A673 (cell line): Measurements from ENCODE around the gene CUEDC2. TPM values are rescaled to one million over a fixed set of nuclear protein-coding genes. Genes with fewer than 3 reads are reported as not detected.

Experiments used
- BruUV-seq: library from RNA; stranded (reverse); fragments of 400-500 nt; replicated peaks from 2 replicates; lab custom pipeline; 2021; lab: Mats Ljungman, UMichigan
- CTCF ChIA-PET: fragments of 300-600 bp; sonication (Branson Sonifier 250); formaldehyde crosslinking; loops from one replicate; lab custom pipeline; 2022; ENCODE audit warnings: antibody characterized with exemption; lab: Charles Lee
- POLR2A ChIA-PET: fragments of 300-600 bp; sonication (Branson Sonifier 250); formaldehyde crosslinking; loops from one replicate; lab custom pipeline; 2022; ENCODE audit warnings: antibody characterized with exemption; ENCODE audit not compliant: low non-redundant PET; lab: Charles Lee
- DNase-seq: peaks from one replicate; pipeline ENCODE4 v3.0.0-alpha.2; 2015; ENCODE audit warnings: low spot score
- H3K27ac ChIP-seq: fragments of 200-600 bp; sonication (generic); 2 replicates; pipeline ENCODE4 v1.5.1; 2016; ENCODE audit warnings: mixed run types, low read depth, mild to moderate bottlenecking, mixed read lengths, antibody characterized with exemption, low read length; ENCODE audit not compliant: poor library complexity, severe bottlenecking
- H3K27me3 ChIP-seq: fragments of 200-600 bp; sonication (generic); replicated peaks from 2 replicates; pipeline ENCODE4 v1.6.1; 2017; ENCODE audit warnings: mixed run types, low read depth, mild to moderate bottlenecking, mixed read lengths, antibody characterized with exemption, low read length; ENCODE audit not compliant: insufficient read depth, poor library complexity
- H3K36me3 ChIP-seq: fragments of 200-600 bp; sonication (generic); 2 replicates; pipeline ENCODE4 v1.6.1; 2016; ENCODE audit warnings: mixed run types, mild to moderate bottlenecking, mixed read lengths, antibody characterized with exemption, low read length; ENCODE audit not compliant: insufficient read depth, poor library complexity, severe bottlenecking
- H3K4me1 ChIP-seq: fragments of 200-600 bp; sonication (generic); 2 replicates; pipeline ENCODE4 v1.6.1; 2017; ENCODE audit warnings: mixed run types, mild to moderate bottlenecking, mixed read lengths, antibody characterized with exemption, low read length; ENCODE audit not compliant: insufficient read depth, poor library complexity, severe bottlenecking
- H3K4me3 ChIP-seq: fragments of 200-600 bp; sonication (generic); 2 replicates; pipeline ENCODE4 v1.5.1; 2016; ENCODE audit warnings: low read depth, mixed run types, mild to moderate bottlenecking, mixed read lengths, low read length; ENCODE audit not compliant: poor library complexity, severe bottlenecking
- H3K9me3 ChIP-seq: fragments of 200-600 bp; sonication (generic); 2 replicates; pipeline ENCODE4 v1.6.1; 2016; ENCODE audit warnings: mixed run types, low read depth, mild to moderate bottlenecking, mixed read lengths, antibody characterized with exemption, low read length; ENCODE audit not compliant: poor library complexity, severe bottlenecking
- EZH2 ChIP-seq: fragments of 200-600 bp; sonication (generic); IDR thresholded peaks from 2 replicates; pipeline ENCODE4 v1.6.1; 2017; ENCODE audit warnings: borderline replicate concordance, low read depth, mild to moderate bottlenecking, mixed read lengths, antibody characterized with exemption, low read length; ENCODE audit not compliant: poor library complexity, severe bottlenecking
- intact Hi-C: fragments of 100-400 bp; cut with micrococcal nuclease; formaldehyde crosslinking; loops from one replicate; pipeline ENCODE4 v1.10.0; 2022; ENCODE audit not compliant: unreplicated experiment
- total RNA-seq: library from RNA; stranded (reverse); gene quantifications from 2 replicates; pipeline ENCODE4 v1.2.3, GENCODE V29; 2021
- TF ChIP-seq, protein P1 (sequence below): fragments of 300-800, 200-600 bp; sonication (generic); conservative IDR thresholded peaks from 2 replicates; pipeline ENCODE4 v1.5.1; 2017; ENCODE audit warnings: low read depth, mild to moderate bottlenecking, antibody characterized with exemption, low read length, moderate library complexity, mixed read lengths

CUEDC2 gene
- total RNA-seq, 1 experiment from 2014 or later = 63.7 TPM

DNA sequence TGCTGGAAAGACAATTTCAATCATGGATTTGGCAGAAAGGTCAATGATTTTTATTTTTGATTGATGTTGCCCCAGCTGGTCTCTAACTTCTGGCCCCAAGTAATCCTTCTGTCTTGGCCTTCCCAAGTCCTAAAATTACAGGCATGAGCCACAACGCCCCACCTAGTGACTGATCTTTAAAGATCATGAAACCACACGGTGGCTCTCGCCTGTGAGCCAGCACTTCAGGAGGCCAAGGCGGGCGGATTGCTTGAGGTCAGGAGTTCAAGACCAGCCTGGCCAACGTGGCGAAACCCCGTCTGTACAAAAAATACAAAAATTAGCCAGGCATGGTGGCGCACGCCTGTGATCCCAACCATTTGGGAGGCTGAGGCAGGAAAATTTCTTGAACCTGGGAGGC, 31.6 kb upstream of the CUEDC2 start:
- no peaks in the 10 kb centered on the region for H3K27me3 ChIP-seq
- H3K4me3 ChIP-seq = no peak overlapping the region
- CTCF ChIA-PET = no interaction called here
- H3K36me3 ChIP-seq = no peaks in the 10 kb centered on the region
- BruUV-seq = no TSS peak
- no peak for DNase-seq
- no peaks in the 10 kb centered on the region for H3K9me3 ChIP-seq
- intact Hi-C loops = no loop called here
- peaks cover 6% of the 10 kb centered on the region for H3K4me1 ChIP-seq
- TF ChIP-seq, protein P1, sequence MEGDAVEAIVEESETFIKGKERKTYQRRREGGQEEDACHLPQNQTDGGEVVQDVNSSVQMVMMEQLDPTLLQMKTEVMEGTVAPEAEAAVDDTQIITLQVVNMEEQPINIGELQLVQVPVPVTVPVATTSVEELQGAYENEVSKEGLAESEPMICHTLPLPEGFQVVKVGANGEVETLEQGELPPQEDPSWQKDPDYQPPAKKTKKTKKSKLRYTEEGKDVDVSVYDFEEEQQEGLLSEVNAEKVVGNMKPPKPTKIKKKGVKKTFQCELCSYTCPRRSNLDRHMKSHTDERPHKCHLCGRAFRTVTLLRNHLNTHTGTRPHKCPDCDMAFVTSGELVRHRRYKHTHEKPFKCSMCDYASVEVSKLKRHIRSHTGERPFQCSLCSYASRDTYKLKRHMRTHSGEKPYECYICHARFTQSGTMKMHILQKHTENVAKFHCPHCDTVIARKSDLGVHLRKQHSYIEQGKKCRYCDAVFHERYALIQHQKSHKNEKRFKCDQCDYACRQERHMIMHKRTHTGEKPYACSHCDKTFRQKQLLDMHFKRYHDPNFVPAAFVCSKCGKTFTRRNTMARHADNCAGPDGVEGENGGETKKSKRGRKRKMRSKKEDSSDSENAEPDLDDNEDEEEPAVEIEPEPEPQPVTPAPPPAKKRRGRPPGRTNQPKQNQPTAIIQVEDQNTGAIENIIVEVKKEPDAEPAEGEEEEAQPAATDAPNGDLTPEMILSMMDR = no peak
- TF ChIP-seq EZH2 = no peak
- no peak overlapping the region for H3K27ac ChIP-seq
- POLR2A ChIA-PET = no interaction called here

DNA sequence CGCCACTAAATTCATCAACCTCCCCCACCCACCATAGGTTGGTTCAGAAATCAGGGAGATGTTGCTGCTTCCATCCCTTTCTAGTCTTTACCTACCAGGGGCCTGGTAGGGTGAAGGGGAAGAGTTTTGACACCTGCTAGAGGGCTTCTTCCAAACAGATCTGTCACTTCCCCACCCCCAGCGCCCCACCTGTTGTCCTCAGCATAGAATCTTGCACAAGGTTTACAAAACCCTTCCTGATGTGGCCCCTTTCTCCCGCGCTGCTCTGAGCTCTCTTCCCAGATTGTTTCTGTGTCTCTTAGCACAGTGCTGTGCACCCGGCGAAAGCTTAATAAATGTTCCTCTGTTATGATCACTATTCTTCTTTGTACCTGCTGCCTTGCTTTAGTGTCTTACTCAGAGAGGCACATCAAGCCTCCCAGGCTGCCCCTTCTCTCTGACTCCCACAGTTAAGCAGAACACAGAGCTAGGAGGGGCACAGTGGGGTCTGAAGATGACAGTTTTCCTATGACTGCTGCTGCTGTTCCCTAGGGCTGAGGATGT, 30.2 kb upstream of the CUEDC2 start:
- ChIA-PET CTCF (no interaction called here), POLR2A (no interaction called here)
- intact Hi-C loops = no loop called here
- Histone ChIP-seq H3K27me3 (no peaks in the 10 kb centered on the region), H3K36me3 (no peaks in the 10 kb centered on the region), H3K9me3 (no peaks in the 10 kb centered on the region), H3K4me1 (peaks cover 6% of the 10 kb centered on the region), H3K4me3 (no peak overlapping the region), H3K27ac (no peak overlapping the region)
- TF ChIP-seq EZH2 = no peak
- TF ChIP-seq, protein P1 = no peak
- BruUV-seq = no TSS peak
- no peak for DNase-seq

DNA sequence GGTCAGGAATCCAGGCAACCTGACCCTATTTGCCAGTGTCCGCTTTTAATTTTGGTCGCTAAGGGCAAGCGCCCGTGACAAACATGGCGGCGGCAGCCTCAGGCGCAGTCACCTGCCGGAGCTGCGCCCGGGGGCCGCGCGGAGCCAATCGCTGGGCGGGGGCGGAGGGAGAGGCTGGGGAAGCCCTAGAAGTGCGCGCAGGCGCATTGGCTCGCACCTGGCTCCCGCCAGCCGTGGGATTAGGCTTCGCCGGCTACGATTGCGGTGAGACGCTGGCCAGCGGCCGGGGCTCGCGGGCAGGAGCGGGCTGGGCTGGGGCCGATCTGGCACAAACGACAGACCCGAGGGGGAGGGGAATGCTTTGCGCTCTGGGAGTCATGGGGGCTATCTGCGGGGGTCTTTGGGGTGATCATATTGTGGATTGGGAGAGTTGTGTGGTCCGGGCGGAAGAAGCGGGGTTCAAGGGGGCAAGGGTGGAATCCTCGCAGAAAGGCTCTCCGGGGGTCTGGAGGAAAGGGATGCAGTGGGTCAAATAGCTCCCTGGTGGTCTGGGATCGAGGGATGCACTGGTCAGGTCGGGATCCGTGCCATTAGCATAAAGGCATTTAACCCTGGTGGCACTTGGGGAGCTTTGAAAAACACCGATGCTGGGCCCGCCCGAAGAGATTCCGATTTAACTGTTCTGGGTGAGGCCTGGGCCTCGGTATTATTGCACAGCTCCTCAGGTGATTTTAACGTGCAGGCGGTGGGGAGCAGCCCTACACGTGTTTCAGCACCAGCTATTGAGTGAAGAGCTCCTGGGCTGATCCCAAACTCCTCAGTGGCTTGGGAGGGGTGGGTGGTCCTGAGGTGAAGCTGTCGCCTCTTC, 29.0 kb upstream of the CUEDC2 start:
- H3K36me3 ChIP-seq = no peaks in the 10 kb centered on the region
- H3K9me3 ChIP-seq = no peaks in the 10 kb centered on the region
- TF ChIP-seq, protein P1 = no peak
- no peak for TF ChIP-seq EZH2
- peak overlapping the region; percentile 45 for H3K27ac ChIP-seq
- intact Hi-C loops = no loop called here
- no peaks in the 10 kb centered on the region for H3K27me3 ChIP-seq
- ChIA-PET CTCF (interaction anchor here (0.5 to 1.2 kb wide), 2 partner anchors 43 to 122 kb away, joined by 3 read pairs; partner anchors contain the start of gene SUFU), POLR2A (interaction anchor here (0.6 kb wide), 3 partner anchors 8 to 82 kb away, joined by 4 to 7 read pairs (median 6); no protein-coding TSS in a partner anchor)
- peaks cover 6% of the 10 kb centered on the region for H3K4me1 ChIP-seq
- peak; percentile 94 for DNase-seq
- H3K4me3 ChIP-seq = peak overlapping the region; percentile 52
- BruUV-seq = TSS peak; percentile 27
